T-cell (primary cell): ENCODE measurements around the gene UGT1A1. TPM values are rescaled to one million over a fixed set of nuclear protein-coding genes. Genes with fewer than 3 reads are reported as not detected.

Source experiments
- ATAC-seq, 4 experiments: fragments of 200-7000 bp in 3 of 4; fragments of 150-1000 bp in 1 of 4; cut with Tn5 transposase; replicated peaks in 1 of 4; 1 replicate in 3 of 4; 2 replicates in 1 of 4; pipeline ENCODE4 v1.10.0; 2021; ENCODE audit warnings: moderate library complexity in 3 of 4, mild to moderate bottlenecking in 2 of 4, moderate number of reproducible peaks in 1 of 4
- CTCF ChIA-PET, 2 donors: fragments of 300-600 bp; sonication (Branson Sonifier 250); formaldehyde crosslinking; loops; one replicate each; lab custom pipeline; 2022; ENCODE audit warnings: antibody characterized with exemption in 2 of 2; lab: Charles Lee
- POLR2A ChIA-PET, 2 donors: fragments of 300-600 bp; sonication (Branson Sonifier 250); formaldehyde crosslinking; loops; one replicate each; lab custom pipeline; 2022; ENCODE audit warnings: antibody characterized with exemption in 2 of 2; lab: Charles Lee
- DNase-seq, 35 experiments: peaks; one replicate each; pipeline versions ENCODE4 v3.0.0 to v3.0.0-alpha.2; 2013 to 2023
- H3K27ac ChIP-seq: one replicate; pipeline ENCODE4 v1.5.1; 2013; ENCODE audit warnings: low read length
- H3K27me3 ChIP-seq, 2 experiments: replicated peaks in 1 of 2; 1 replicate in 1 of 2; 2 replicates in 1 of 2; pipeline versions ENCODE4 v1.6.1 to v1.7.0; 2013; ENCODE audit warnings: low read length in 1 of 2, mixed read lengths in 1 of 2; ENCODE audit not compliant: control insufficient read depth in 2 of 2, insufficient read depth in 2 of 2; ENCODE audit errors: extremely low read depth in 1 of 2
- H3K36me3 ChIP-seq, 2 donors: 1 replicate in 1 of 2; 2 replicates in 1 of 2; pipeline versions ENCODE4 v1.6.1 to v1.7.0; 2013; ENCODE audit warnings: low read length in 1 of 2; ENCODE audit not compliant: control insufficient read depth in 2 of 2, insufficient read depth in 1 of 2; ENCODE audit errors: extremely low read depth in 1 of 2
- H3K4me1 ChIP-seq, 2 experiments: 1 replicate in 1 of 2; 2 replicates in 1 of 2; pipeline versions ENCODE4 v1.6.1 to v1.7.0; 2013; ENCODE audit warnings: low read length in 2 of 2, mixed read lengths in 1 of 2; ENCODE audit not compliant: insufficient read depth in 2 of 2, control insufficient read depth in 1 of 2; ENCODE audit errors: extremely low read depth in 1 of 2
- H3K4me3 ChIP-seq, 2 donors: 1 replicate in 1 of 2; 2 replicates in 1 of 2; pipeline versions ENCODE4 v1.5.1 to v1.7.0; 2013; ENCODE audit warnings: mild to moderate bottlenecking in 2 of 2, low read length in 1 of 2, moderate library complexity in 1 of 2; ENCODE audit not compliant: control insufficient read depth in 1 of 2; ENCODE audit errors: extremely low read depth in 1 of 2
- H3K9me3 ChIP-seq: 2 replicates; pipeline ENCODE4 v1.7.0; 2013
- H3K27ac Mint-ChIP-seq, 2 donors: one replicate each; pipeline ENCODE4 v1.8.0; 2020 to 2021; ENCODE audit warnings: mild to moderate bottlenecking in 2 of 2, mixed read lengths in 2 of 2
- H3K27me3 Mint-ChIP-seq, 2 donors: one replicate each; pipeline ENCODE4 v1.8.0; 2021 to 2022; ENCODE audit warnings: mixed read lengths in 2 of 2
- H3K36me3 Mint-ChIP-seq: one replicate; pipeline ENCODE4 v1.8.0; 2021; ENCODE audit warnings: mixed read lengths
- H3K4me1 Mint-ChIP-seq, 3 donors: one replicate each; pipeline ENCODE4 v1.8.0; 2020 to 2022; ENCODE audit warnings: mixed read lengths in 3 of 3, mild to moderate bottlenecking in 1 of 3
- H3K4me3 Mint-ChIP-seq, 3 donors: one replicate each; pipeline ENCODE4 v1.8.0; 2020 to 2022; ENCODE audit warnings: mild to moderate bottlenecking in 3 of 3, mixed read lengths in 3 of 3, moderate library complexity in 3 of 3
- H3K9me3 Mint-ChIP-seq, 3 donors: one replicate each; pipeline ENCODE4 v1.8.0; 2020 to 2022; ENCODE audit warnings: mixed read lengths in 3 of 3
- WGBS: methylation state at CpG from one replicate; pipeline ENCODE4 v1.1.5; 2013; ENCODE audit warnings: missing lambda C conversion rate; ENCODE audit not compliant: insufficient coverage; 5-methylcytosine and 5-hydroxymethylcytosine counted together
- total RNA-seq, 35 experiments: library from RNA in 6 of 35; stranded (reverse) in 6 of 35; fragments of 120-200 nt in 1 of 35; gene quantifications; one replicate each; pipeline versions ENCODE4 v1.2.1 to v1.2.4 and lab custom pipeline; 2013 to 2026

UGT1A1 gene
- total RNA-seq, 5 donors from 2014 or later (not counting 1 experiment from before 2014, with no cell fraction given) = not detected

DNA sequence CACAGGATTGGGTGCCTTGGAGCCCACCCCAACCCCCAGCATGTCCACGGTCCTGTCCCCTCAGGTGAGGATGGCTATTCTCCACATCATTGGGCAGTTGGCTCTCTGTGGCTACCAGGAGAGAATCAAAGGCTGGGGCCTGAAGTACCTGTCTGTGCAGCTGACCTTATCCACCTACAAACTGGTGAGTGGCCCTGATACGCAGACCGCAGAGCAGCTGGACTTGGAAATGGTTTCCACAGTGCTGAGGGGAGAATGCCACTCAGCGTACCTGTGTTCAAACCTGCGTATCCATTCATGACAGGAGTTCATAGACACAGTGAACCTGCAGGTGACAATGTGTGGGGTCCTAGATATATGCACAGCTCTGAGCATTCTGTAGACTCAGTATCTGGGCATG lies 39.6 kb downstream of the UGT1A1 start:
- no peaks in the 10 kb centered on the region for H3K9me3 ChIP-seq
- ChIA-PET POLR2A (interaction anchor here in 1 of 2 donors (0.8 kb wide), 1 partner anchor 29 kb away, joined by 3 read pairs; no protein-coding TSS in a partner anchor), CTCF (no interaction called here)
- peaks cover 0 to 5% (median 0%) of the 10 kb centered on the region in 3 donors for H3K9me3 Mint-ChIP-seq
- H3K4me3 Mint-ChIP-seq = no peak overlapping the region
- H3K4me1 Mint-ChIP-seq = no peaks in the 10 kb centered on the region
- H3K27ac ChIP-seq = no peak overlapping the region
- DNase-seq (peak in 1 of 35 experiments; percentile 12), ATAC-seq (no peak)
- no peak overlapping the region for H3K4me3 ChIP-seq
- peaks cover 9 to 22% of the 10 kb centered on the region in 2 donors for H3K27me3 Mint-ChIP-seq
- H3K27ac Mint-ChIP-seq = no peak overlapping the region
- 49% methylated on average over 3 of the region's 5 CpGs for WGBS
- no peaks in the 10 kb centered on the region for H3K36me3 ChIP-seq
- H3K27me3 ChIP-seq = peaks cover 0 to 32% of the 10 kb centered on the region in 2 experiments
- no peaks in the 10 kb centered on the region for H3K36me3 Mint-ChIP-seq
- H3K4me1 ChIP-seq = no peaks in the 10 kb centered on the region

- Histone ChIP-seq H3K9me3 (no peaks in the 10 kb centered on the region), H3K27me3 (peaks cover 0 to 34% of the 10 kb centered on the region in 2 experiments), H3K36me3 (no peaks in the 10 kb centered on the region), H3K27ac (no peak overlapping the region), H3K4me1 (no peaks in the 10 kb centered on the region), H3K4me3 (no peak overlapping the region)
- H3K4me3 Mint-ChIP-seq = no peak overlapping the region
- H3K9me3 Mint-ChIP-seq = peaks cover 0 to 5% (median 0%) of the 10 kb centered on the region in 3 donors
- no peak overlapping the region for H3K27ac Mint-ChIP-seq
- H3K36me3 Mint-ChIP-seq = no peaks in the 10 kb centered on the region
- POLR2A ChIA-PET = no interaction called here
- ATAC-seq = no peak
- no peak for DNase-seq
- 84% methylated on average over 7 of the region's 7 CpGs for WGBS
- H3K4me1 Mint-ChIP-seq = no peaks in the 10 kb centered on the region
- CTCF ChIA-PET = no interaction called here
- H3K27me3 Mint-ChIP-seq = peaks cover 9 to 22% of the 10 kb centered on the region in 2 donors
Measured at GRCh38 chr2:233800208-233800607, 40.1 kb downstream of the UGT1A1 start.

DNA sequence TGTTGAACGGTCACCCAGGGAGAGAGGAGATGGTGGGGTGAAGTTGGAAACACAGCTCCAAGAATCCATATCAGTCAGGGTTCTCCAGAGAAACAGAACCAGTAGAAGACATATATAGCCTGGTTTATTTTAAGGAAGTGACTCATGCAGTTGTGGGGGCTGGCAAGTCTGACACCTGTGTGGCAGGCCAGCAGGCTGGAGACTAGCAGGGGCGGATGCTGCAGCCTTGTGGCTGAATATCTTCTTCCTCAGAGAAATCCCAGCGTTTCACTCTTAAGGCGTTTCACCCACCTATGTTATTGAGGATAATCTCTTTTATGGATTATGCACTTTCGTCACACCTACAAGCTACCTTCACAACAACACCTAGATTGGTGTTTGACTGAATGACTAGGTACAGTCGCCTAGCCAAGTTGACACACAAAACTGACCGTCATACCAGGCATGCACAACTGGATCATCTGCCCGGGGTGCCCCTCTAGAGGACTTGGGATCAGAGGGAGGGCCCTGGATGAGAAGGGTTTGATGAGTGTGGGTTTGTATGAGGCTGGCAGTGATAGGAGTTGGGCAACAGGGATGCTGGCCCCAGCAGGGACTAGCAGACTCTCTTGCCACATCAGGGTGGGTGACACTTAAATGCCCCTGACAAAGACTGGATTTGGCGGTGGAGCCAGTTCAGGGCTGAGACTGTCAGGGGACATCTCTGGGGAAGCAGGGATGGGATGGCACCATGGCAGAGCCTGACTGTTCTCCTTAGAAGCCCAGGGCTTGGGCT lies 41.5 kb downstream of the UGT1A1 start:
- DNase-seq (peak in 1 of 35 experiments; percentile 13), ATAC-seq (peak in 1 of 4 experiments; percentile 42)
- ChIA-PET CTCF (no interaction called here), POLR2A (no interaction called here)
- H3K27ac Mint-ChIP-seq = no peak overlapping the region
- no peaks in the 10 kb centered on the region for H3K4me1 Mint-ChIP-seq
- WGBS = 92% methylated on average over 3 of the region's 9 CpGs
- no peaks in the 10 kb centered on the region for H3K36me3 ChIP-seq
- no peaks in the 10 kb centered on the region for H3K36me3 Mint-ChIP-seq
- H3K4me1 ChIP-seq = no peaks in the 10 kb centered on the region
- H3K4me3 ChIP-seq = no peak overlapping the region
- no peak overlapping the region for H3K4me3 Mint-ChIP-seq
- peaks cover 0 to 5% (median 0%) of the 10 kb centered on the region in 3 donors for H3K9me3 Mint-ChIP-seq
- H3K9me3 ChIP-seq = no peaks in the 10 kb centered on the region
- peaks cover 0 to 34% of the 10 kb centered on the region in 2 experiments for H3K27me3 ChIP-seq
- H3K27me3 Mint-ChIP-seq = peaks cover 9 to 22% of the 10 kb centered on the region in 2 donors
- H3K27ac ChIP-seq = no peak overlapping the region

DNA sequence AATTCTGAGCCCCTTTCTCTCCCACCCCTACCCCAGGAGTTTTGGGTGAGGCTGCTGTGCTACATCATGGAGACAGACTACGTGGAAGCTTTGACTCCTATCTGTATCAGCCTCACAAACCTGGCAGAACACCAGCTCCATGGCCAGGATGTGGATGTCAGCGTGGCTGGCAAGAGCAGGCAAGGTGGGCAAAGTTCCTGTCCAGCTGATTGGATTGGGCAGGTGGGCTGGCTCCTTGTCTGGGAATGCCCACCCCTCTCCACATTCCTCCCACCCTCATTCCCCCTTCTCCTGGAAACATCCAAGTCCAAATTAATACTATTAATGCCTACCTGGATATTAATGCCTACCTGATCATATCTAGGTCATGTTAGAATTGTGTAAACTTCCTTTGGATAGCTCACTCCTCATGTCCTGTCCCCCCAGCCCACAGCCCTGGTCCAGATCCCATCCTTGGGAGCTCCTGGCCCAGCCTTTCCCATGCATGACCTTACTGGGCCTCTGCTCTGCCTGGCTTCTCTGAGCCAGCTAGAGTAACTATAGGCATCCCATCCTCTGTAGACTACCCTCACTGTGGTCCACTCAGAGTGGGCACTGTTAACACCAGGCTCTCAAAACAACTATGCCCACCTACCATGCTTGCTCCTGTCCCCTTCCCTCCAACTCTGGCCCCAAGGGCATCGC lies 42.2 kb downstream of the UGT1A1 start:
- Histone ChIP-seq H3K9me3 (no peaks in the 10 kb centered on the region), H3K27me3 (peaks cover 0 to 36% of the 10 kb centered on the region in 2 experiments), H3K36me3 (no peaks in the 10 kb centered on the region), H3K27ac (no peak overlapping the region), H3K4me1 (no peaks in the 10 kb centered on the region), H3K4me3 (no peak overlapping the region)
- Mint-ChIP-seq H3K4me3 (no peak overlapping the region), H3K27ac (no peak overlapping the region), H3K4me1 (no peaks in the 10 kb centered on the region), H3K36me3 (no peaks in the 10 kb centered on the region), H3K27me3 (peaks cover 9 to 22% of the 10 kb centered on the region in 2 donors), H3K9me3 (peaks cover 0 to 5% (median 0%) of the 10 kb centered on the region in 3 donors)
- peak in 1 of 35 experiments; percentile 9 for DNase-seq
- CTCF ChIA-PET = no interaction called here
- whole genome bisulfite sequencing = no CpG with 5 or more reads among the region's 3 CpGs
- POLR2A ChIA-PET = no interaction called here
- ATAC-seq = no peak

GRCh38 chr2:233803292-233803911 lies 43.3 kb downstream of the UGT1A1 start:
- WGBS = 83% methylated on average over 1 of the region's 2 CpGs
- Histone ChIP-seq H3K27ac (no peak overlapping the region), H3K9me3 (no peaks in the 10 kb centered on the region), H3K27me3 (peaks cover 0 to 47% of the 10 kb centered on the region in 2 experiments), H3K4me1 (no peaks in the 10 kb centered on the region), H3K36me3 (no peaks in the 10 kb centered on the region), H3K4me3 (no peak overlapping the region)
- Mint-ChIP-seq H3K27me3 (peaks cover 9 to 20% of the 10 kb centered on the region in 2 donors), H3K36me3 (no peaks in the 10 kb centered on the region), H3K27ac (no peak overlapping the region), H3K9me3 (peaks cover 0 to 5% (median 0%) of the 10 kb centered on the region in 3 donors), H3K4me1 (no peaks in the 10 kb centered on the region), H3K4me3 (no peak overlapping the region)
- CTCF ChIA-PET = no interaction called here
- ATAC-seq = no peak
- POLR2A ChIA-PET = no interaction called here
- DNase-seq = no peak

DNA sequence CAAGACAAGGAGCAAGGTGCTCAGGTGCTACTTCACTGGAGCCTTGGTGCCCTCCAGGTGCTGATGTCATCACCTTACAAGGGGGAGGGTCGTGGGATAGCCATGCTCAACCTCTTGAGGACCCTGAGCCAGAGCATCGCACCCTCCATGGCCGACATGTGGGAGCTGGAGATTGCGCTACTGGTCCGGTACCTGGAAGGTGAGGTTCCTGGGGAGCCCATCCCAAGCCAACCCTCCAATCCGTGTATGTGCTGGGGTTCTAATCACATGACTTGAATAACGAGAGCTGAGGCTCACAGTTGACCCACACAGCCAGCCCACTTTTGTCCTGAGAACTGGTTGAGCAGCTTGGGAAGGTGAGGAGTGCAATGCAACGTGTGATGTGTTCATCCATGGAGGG lies 43.9 kb downstream of the UGT1A1 start:
- H3K36me3 ChIP-seq = no peaks in the 10 kb centered on the region
- no peak overlapping the region for H3K27ac ChIP-seq
- WGBS = 61% methylated on average over 8 of the region's 8 CpGs
- no peak overlapping the region for H3K4me3 ChIP-seq
- POLR2A ChIA-PET = no interaction called here
- ATAC-seq (no peak), DNase-seq (peak in 1 of 35 experiments; percentile 0)
- H3K9me3 ChIP-seq = no peaks in the 10 kb centered on the region
- H3K4me1 ChIP-seq = no peaks in the 10 kb centered on the region
- Mint-ChIP-seq H3K4me1 (no peaks in the 10 kb centered on the region), H3K27me3 (peaks cover 9 to 24% of the 10 kb centered on the region in 2 donors), H3K9me3 (peaks cover 0 to 5% (median 0%) of the 10 kb centered on the region in 3 donors), H3K36me3 (no peaks in the 10 kb centered on the region), H3K4me3 (no peak overlapping the region), H3K27ac (no peak overlapping the region)
- CTCF ChIA-PET = no interaction called here
- peaks cover 0 to 48% of the 10 kb centered on the region in 2 experiments for H3K27me3 ChIP-seq
